ENCODE measurements around the gene ITGAD.

Gene ITGAD

DNA sequence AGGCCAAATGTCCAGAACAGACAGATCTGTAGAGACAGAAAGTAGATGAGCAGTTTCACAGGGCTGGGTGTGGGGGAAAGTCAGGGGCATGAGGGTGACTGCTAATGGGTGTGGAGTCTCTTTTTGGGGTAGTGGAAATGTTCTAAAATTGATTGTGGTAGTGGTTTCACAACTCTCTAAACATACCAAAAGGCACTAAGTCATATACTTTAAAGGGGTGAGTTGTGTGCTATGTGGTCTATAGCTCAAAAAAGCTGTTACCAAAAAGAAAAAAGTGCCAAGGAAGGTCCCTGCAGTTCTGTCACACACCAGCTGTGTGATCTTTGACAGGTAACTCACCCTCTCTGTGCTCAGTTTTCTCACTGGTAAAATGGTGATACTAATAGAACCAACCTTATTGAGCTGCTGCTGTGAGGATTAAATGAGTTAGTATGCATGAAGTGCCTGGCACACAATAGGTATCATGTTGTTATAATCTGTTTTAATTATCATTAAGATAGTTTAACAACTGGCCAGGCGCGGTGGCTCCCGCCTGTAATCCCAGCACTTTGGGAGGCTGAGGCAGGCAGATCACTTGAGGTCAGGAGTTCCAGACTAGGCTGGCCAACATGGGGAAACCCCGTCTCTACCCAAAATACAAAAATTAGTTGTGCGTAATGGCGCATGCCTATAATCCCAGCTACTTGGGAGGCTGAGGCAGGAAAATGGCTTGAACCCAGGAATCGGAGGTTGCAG is 27.8 kb upstream of the ITGAD start:
- DNase-seq, result peak; percentile 11

DNA sequence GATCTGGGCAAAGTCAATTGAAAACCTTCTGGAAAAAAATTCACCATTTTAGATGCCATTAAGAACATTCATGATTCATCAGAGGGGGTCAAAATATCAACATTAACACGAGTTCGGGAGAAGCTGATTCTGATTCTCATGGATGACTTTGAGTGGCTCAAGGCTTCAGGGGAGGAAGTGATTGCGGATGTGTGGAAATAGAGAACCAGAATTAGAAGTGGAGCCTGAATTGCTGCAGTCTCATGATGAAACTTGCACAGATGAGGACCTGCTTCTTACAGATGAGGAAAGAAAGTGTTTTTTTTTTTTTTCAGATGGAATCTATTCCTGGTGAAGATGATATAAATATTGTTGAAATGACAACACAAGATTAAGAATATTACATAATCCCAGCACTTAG is 25.3 kb upstream of the ITGAD start:
- no peak for DNase-seq

DNA sequence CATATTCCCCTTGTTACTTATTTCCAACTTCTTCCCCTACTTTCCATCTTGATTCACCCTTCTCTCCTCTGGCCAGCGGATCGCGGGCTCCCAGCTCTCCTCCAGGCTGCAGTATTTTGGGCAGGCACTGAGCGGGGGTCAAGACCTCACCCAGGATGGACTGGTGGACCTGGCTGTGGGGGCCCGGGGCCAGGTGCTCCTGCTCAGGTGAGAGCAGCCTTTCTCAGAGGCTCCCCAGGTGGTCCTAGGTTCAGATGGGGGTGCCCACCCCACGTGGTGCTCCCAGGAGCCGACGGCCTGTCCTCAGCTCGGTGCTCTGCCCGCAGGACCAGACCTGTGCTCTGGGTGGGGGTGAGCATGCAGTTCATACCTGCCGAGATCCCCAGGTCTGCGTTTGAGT is 22.1 kb upstream of the ITGAD start:
- no peak for DNase-seq

DNA sequence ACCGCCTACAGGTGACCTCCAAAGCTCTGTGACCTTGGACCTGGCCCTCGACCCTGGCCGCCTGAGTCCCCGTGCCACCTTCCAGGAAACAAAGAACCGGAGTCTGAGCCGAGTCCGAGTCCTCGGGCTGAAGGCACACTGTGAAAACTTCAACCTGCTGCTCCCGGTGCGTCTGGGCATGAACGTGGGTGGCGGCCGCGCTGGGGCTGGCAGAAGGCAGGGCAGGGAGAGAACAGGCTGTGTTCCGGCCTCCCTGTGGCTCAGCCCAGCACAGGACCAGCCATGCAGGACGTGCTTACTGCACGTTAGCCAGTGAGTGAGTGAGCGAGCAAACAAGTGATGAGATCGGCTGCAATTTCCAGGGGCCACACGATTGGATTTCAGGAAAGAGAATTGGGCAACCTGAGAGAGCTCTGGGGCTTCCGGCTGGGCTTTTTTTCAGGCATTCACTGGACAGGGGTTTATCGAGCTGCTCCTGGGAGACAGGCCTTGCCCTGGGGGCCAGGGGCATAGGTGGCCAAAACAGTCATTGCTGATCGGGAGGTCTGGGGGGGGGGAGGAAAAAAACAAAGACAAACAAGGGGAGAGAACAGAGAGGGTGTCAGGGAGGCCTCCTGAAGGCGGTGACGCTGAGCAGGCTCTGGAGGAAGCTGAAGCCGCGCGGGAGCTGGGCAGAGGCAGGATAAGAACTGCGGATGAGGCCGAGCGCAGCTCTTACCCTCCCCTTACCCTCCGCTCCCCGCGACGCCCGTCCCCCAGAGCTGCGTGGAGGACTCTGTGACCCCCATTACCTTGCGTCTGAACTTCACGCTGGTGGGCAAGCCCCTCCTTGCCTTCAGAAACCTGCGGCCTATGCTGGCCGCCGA is 21.3 kb upstream of the ITGAD start:
- no peak for DNase-seq

DNA sequence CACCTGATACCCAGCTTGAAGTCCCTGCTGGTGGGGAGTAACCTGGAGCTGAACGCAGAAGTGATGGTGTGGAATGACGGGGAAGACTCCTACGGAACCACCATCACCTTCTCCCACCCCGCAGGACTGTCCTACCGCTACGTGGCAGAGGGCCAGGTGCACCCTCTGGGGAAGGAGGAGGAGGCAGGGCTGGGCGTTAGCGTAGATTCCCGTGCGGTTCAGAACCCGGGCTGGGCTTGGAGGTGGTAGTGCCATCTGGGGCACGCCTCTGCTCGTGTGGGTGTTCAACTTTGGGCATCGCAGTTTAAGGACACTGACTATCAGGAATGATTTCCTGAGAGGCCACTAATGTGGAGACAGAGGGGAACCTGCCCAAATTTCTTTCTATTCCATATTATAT is 19.9 kb upstream of the ITGAD start:
- no peak for DNase-seq

DNA sequence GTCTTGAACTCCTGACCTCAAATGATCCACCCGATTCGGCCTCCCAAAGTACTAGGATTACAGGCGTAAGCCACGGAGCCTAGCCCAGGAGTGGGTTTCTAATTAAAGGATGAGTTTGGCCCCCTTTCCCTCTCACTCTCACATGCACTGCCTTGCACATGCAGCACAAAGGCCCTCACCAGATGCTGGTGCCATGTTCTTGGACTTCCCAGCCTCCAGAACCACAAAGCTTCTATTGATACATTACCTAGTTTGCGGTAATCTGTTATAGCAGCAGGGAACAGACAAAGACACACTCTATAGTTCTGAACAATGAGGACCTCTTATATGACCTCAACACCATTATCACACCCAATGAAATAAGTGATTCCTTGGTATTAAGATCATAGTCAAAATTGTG is 17.9 kb upstream of the ITGAD start:
- DNase-seq, result no peak

DNA sequence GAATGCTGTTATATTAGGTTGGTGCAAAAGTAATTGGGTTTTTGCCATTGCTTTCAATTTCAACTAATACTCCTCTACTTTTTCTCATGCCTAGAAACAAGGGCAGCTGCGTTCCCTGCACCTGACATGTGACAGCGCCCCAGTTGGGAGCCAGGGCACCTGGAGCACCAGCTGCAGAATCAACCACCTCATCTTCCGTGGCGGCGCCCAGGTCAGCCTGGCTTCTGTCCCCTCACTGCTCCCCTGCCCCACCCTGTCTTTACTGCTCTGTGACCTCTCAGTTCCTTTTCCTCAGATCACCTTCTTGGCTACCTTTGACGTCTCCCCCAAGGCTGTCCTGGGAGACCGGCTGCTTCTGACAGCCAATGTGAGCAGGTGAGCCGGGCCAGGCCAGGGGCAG is 16.4 kb upstream of the ITGAD start:
- no peak for DNase-seq

DNA sequence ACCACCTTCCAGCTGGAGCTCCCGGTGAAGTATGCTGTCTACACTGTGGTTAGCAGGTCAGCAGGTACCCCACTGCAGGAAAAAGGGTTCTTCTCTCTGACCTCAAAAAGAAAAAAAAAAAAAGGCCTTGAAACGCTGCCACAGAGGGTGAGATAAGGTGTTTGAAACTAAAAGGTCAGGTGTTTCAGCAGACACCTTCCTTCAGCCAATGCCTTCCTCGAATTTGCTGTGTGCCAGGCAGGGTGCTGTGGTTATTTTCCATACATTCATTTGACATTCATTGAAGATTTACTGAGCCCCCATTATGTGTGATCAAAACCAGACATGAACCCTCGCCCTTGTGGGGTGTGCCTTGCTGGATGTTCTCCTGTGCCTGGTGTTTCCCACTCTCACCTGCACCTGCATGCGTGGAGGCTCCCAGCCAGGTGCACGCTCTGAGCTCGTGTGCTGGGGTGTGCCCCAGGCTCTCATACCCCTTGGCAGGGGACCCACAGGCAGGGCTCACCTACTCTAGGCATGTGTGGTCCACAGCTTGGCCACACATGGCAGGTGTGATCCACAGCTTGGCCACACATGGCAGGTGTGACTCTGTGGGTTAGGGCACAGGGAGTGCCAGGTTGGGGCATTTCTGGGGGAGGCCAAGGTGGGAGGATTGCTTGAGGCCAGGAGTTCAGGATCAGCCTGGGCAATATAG is 15.8 kb upstream of the ITGAD start:
- no peak for DNase-seq

DNA sequence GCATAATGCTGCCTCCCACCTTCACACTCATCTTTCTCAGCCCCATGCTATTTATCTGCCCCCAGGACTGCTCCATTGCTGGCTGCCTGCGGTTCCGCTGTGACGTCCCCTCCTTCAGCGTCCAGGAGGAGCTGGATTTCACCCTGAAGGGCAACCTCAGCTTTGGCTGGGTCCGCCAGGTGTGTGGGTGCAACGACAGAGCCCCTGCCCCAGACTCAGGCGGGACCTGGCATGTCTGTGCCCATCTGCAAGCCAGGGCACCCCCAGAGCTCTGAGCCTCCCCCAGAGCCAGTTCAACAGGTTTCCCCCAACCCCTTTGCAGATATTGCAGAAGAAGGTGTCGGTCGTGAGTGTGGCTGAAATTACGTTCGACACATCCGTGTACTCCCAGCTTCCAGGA is 12.9 kb upstream of the ITGAD start:
- no peak for DNase-seq

DNA sequence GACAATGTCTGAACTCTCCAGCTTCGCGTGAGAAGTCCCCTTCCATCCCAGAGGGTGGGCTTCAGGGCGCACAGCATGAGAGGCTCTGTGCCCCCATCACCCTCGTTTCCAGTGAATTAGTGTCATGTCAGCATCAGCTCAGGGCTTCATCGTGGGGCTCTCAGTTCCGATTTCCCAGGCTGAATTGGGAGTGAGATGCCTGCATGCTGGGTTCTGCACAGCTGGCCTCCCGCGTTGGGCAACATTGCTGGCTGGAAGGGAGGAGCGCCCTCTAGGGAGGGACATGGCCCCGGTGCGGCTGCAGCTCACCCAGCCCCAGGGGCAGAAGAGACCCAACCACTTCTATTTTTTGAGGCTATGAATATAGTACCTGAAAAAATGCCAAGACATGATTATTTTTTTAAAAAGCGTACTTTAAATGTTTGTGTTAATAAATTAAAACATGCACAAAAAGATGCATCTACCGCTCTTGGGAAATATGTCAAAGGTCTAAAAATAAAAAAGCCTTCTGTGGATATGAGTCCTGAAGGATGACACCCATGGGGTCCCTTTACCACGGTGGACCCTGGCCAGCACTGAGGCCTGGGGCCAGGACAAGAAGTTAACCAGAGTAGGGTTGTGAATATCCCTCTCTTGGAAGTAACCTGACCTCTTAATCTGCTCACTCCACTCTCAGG is 10.5 kb upstream of the ITGAD start:
- peak; percentile 55 for DNase-seq

DNA sequence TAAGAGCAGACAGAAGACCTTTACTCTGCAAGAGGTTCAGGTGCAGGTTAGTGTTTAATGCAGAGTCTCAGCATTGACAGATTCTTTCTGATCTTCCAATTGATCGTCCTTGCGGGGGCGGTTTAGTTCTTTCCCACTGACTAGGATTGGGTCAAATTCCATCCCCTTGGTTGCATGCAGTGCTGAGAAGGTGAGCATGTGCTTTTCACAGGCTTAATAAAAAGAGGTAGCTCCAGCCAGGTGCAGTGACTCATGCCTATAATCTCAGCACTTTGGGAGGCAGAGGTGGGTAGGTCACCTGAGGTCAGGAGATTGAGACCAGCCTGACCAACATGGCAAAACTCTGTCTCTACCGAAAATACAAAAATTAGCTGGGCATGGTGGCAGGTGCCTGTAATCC is 7.5 kb upstream of the ITGAD start:
- no peak for DNase-seq

DNA sequence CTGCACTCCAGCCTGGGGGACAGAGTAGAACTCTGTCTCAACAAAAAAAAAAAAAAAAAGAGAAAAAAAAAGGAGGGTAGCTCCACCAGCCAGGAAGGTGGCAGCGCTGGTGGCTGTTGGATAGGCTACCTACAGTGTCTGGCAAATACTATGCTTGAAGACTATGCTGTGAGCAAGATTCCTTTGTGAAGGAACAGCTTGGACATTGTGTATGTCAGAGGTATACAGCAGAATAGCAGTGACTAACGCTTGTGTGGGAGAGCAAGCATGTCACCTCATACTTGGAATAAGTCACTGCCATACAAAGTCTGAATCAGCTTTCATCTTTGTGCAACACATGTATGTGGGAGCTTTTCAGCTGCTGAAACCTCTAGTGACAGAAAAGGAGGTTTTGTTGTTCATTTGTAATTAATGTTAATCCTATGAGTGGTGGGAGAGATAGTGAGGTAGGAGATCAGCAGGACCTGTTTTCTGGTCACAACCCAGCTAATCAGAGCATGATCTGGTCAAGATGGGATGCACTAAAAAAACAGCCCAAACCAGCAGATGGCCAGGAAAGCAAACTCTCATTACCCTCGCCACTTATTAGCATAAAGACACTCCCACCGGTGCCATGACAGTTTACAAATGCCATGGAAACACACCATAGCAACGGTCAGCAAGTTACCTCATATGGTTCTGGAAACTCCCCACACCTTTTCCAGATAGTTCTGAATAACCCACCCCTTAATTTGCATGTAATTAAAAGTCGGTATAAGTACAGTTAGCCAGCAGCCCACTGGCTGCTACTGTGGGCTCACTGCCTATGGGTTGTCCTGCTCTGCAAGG is 6.8 kb upstream of the ITGAD start:
- no peak for DNase-seq

DNA sequence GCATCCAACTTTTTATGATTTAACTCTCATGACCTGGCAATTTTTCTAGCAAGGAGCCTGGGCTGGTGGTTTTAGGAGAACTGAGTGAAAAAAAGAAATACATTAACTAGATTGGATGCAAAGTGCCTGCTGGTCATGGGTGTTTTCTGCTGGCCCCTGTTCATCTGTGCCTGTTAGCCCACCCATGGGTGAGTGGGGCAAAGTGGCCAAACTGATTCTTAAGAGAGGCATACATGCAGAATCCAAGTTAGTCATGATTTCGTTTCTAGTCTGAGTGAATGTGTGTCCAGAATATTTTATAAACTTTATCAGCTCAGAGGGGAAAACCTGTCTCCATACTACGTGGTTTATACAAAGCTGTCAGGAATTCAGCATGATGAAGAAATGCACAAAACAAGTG is 4.6 kb upstream of the ITGAD start:
- no peak for DNase-seq

DNA sequence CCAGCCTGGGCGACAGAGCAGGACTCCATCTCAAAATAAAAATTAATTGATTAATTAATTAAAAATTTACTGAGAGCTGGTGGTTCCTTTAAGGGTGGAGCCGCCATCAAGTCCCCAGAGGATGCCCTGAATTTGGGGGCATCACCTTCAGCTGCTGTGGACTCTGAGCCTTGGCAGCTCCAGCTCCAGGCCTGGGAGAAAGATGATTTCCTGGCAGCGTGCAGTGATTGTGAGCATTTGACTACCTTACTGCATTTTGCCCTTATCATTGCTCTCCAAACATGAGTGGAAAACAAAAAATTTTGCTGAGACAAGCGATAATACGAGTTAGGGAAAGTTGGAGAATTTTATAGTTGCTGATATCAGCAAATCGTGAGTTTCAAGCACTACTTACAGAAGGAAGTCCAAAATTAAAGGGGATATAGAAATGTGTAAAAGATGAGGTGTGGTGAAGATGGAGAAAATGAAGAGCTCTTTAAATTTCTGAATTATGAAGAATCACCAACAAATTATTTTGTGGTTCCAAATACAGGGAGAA is 2.6 kb upstream of the ITGAD start:
- DNase-seq, result no peak

DNA sequence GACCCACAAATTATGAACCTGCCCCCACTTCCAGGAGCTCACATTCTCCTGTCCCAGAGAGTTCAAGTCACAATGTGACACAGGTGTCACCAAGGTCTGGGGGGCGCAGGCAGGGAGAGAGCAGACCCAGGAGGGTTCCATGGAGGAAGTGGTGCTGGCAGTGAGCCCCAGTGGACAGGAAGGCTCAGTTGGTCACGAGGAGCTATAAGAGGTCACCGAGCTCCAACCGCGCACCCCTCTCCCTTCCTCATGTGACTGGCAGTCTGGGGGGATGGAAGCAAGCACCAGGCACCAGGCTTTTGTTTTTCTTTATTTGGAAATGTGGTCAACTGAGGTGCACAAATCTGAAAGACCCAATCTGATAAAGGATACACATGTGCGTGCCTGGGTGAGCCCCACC is 2.5 kb downstream of the ITGAD start:
- DNase-seq, result no peak

DNA sequence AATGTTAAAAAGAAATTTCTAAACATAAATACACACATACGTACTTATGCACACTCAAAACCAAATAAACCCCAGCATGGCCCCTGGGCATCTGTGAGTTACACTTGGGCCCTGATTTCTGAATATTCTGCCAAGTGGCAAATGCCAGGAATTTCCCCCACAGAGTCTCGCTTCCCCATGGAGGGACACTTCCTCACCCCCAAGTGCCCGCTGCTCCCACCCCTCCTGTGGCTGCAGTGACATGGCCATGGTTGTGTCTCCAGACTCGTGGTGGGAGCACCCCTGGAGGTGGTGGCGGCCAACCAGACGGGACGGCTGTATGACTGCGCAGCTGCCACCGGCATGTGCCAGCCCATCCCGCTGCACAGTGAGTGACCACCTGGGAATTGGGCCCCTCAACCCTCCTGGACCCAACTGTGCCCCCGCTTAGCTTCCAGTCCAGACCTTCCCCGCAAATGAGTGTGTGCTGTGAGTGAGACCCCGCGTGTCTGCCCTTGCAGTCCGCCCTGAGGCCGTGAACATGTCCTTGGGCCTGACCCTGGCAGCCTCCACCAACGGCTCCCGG is 4.0 kb downstream of the ITGAD start:
- DNase-seq, result no peak

DNA sequence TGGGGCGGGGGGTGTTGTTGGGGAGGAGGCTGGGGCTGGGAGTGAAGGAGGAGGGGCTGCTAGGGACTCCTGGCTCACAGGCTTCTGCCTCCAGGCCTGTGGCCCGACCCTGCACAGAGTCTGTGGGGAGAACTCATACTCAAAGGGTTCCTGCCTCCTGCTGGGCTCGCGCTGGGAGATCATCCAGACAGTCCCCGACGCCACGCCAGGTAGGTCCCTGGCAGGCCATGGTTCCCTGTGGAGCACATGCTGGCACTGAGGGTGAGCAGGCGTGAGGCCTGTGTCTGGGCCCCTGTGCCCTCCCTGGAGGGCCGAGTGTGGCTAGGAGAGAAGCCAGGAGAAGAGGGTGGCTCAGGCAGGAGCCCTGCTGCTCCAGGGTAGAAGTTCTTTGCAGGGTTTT is 4.6 kb downstream of the ITGAD start:
- no peak for DNase-seq

DNA sequence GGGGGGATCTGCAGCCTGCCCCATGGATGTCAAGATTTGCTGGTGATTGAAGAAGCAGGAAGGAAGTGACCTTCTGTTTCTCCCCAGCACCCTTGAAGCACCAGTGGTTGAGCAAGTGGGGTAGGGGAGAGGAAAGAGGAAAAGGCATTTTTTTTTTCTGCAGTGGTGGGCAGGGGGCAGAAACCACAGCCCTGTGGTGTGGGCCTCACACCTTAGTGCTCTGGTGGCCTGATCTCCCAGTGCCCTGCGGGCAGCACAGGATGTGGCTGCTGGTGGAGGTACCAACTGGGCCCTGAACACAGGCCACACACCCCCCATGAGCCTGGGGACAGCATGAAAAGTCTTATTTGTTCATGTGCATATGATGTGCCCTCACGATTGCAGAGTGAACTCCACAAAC is 7.1 kb downstream of the ITGAD start:
- no peak for DNase-seq

DNA sequence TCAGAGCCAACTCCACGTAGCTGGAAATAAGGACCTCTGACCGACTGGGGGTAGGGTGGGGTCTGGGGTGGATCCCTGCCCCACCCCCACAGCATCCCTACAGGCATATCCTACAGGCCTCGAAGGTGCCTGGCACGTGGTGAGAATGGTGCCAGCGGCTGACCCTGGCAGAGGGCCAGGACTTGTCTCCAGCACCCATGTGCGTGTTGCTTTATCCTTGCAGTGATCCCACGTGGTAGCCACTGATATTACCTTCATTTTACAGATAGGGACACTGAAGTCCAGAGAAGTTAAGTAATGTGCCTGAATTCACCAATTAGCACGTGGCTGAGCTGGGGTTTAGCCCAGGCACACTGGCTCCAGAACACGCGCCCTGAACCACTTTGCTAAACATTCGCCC is 8.3 kb downstream of the ITGAD start:
- no peak for DNase-seq

DNA sequence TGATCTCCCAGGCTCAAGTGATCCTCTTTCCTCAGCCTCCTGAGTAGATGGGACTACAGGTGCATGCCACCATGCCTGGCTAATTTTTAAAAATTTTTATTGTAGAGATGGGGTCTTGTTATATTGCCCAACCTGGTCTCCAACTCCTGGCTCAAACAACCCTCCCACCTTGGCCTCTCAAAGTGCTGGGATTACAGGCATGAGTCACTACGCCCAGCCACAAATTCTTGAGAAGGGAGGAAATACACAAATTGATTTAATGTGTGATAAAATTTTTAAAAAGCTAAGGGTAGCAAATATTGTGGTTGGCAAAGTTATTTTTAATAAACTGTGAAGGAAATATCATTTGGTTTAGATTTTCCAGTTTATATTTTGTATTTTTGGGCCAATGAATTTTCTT is 9.6 kb downstream of the ITGAD start:
- DNase-seq, result no peak

DNA sequence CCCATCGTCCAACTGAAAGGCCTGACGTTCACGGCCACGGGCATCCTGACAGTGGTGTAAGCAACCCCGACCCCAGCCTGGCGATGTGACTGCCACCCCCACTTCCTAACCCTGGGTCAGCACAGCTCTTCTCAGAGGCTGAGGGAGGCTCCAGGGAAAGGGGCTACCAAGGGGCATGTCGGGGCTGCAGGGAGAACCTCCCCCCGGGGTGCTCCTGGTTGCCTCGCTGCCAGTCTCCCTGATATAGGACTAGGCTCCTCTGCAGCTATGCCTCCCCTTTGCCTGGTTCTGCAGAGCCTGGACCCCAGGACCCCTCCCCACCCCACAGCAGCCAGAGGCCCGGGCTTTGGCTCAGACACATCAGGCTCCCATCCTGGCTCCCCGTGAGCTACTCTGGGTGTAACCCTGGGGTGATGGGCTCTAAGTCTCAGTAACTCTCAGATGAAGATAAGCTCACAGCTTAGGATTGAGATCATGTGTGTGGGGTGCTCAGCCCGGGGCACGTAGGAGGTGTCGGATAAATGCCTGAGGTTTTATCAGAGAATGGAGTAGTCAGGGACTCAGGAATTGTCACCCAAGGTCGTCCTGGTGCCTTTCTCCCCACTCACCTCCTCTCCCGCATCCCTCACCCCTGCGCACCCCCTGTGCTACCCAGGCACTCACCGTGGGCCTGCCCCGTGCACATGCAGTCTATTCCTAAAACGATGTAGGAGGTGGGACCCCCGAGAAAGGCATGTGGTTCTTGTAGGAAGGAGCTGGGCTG is 10.6 kb downstream of the ITGAD start:
- DNase-seq, result no peak

Data from activated CD4-positive, CD25-positive, alpha-beta regulatory T cell treated with anti-CD3 and anti-CD28 coated beads, Interleukin-2, amount 50 U/mL, for 72 hours (primary cell).